ENCODE measurements around the gene PRR23E. TPM values are rescaled to one million over a fixed set of nuclear protein-coding genes. Genes with fewer than 3 reads are reported as not detected.

Gene PRR23E
- total RNA-seq, 1 experiment from 2014 or later: not detected

- intact Hi-C loops (cut with micrococcal nuclease; ENCODE audit: unreplicated experiment): no loop called here
- no TSS peak for BruUV-seq (replicated peaks)
- ChIA-PET POLR2A (no interaction called here), CTCF (no interaction called here)
- no peak for ATAC-seq
- no peak overlapping the region for H3K4me3 ChIP-seq (ENCODE audit: low read depth in 2 of 2, low read length in 2 of 2)
- H3K4me1 ChIP-seq (ENCODE audit: control insufficient read depth, insufficient read depth, low read length): no peaks in the 10 kb centered on the region
- no peaks in the 10 kb centered on the region for H3K36me3 ChIP-seq (ENCODE audit: control insufficient read depth, insufficient read depth, low read length)
- peaks cover 10% of the 10 kb centered on the region for H3K27me3 ChIP-seq (ENCODE audit: control insufficient read depth, insufficient read depth, low read length)
- no peak for DNase-seq (ENCODE audit: low read depth, low spot score)
- no peak for TF ChIP-seq TCF7L2 (IDR thresholded peaks at IDR 0.05; ENCODE audit: low read depth, low read length)
- TF ChIP-seq POLR2AphosphoS5 (IDR thresholded peaks at IDR 0.05; ENCODE audit: low read depth, low read length): no peak
- no peak for TF ChIP-seq SIN3A (IDR thresholded peaks at IDR 0.05; ENCODE audit: borderline replicate concordance, insufficient read depth, low read depth, low read length)
- TF ChIP-seq REST (IDR thresholded peaks at IDR 0.05; ENCODE audit: insufficient read depth in 1 of 2, low read depth in 2 of 2, low read length in 1 of 2): no peak
- no peak for TF ChIP-seq CTCF (IDR thresholded peaks at IDR 0.05)
- H3K27ac ChIP-seq (ENCODE audit: low read length): no peak overlapping the region
- in situ Hi-C loops (cut with HindIII; ENCODE audit: low pct_unique_long_range_greater_than_20kb, low sequenced_read_pairs): no loop called here
- H3K9me3 ChIP-seq (ENCODE audit: control insufficient read depth, insufficient read depth, low read depth, low read length): no peaks in the 10 kb centered on the region
Measured at GRCh38 chr3:127150513-127151250, 42.2 kb upstream of the PRR23E start.

- ATAC-seq (no peak), DNase-seq (ENCODE audit: low read depth, low spot score) (no peak)
- in situ Hi-C loops (cut with HindIII; ENCODE audit: low pct_unique_long_range_greater_than_20kb, low sequenced_read_pairs) (no loop called here), intact Hi-C loops (cut with micrococcal nuclease; ENCODE audit: unreplicated experiment) (no loop called here)
- H3K4me1 ChIP-seq (ENCODE audit: control insufficient read depth, insufficient read depth, low read length): no peaks in the 10 kb centered on the region
- no peaks in the 10 kb centered on the region for H3K36me3 ChIP-seq (ENCODE audit: control insufficient read depth, insufficient read depth, low read length)
- no TSS peak for BruUV-seq (replicated peaks)
- CTCF ChIA-PET: no interaction called here
- H3K9me3 ChIP-seq (ENCODE audit: control insufficient read depth, insufficient read depth, low read depth, low read length): no peaks in the 10 kb centered on the region
- no peak overlapping the region for H3K27ac ChIP-seq (ENCODE audit: low read length)
- H3K4me3 ChIP-seq (ENCODE audit: low read depth in 2 of 2, low read length in 2 of 2): no peak overlapping the region
- TF ChIP-seq REST (IDR thresholded peaks at IDR 0.05; ENCODE audit: insufficient read depth in 1 of 2, low read depth in 2 of 2, low read length in 1 of 2) (no peak), POLR2AphosphoS5 (IDR thresholded peaks at IDR 0.05; ENCODE audit: low read depth, low read length) (no peak), SIN3A (IDR thresholded peaks at IDR 0.05; ENCODE audit: borderline replicate concordance, insufficient read depth, low read depth, low read length) (no peak), CTCF (IDR thresholded peaks at IDR 0.05) (no peak)
- POLR2A ChIA-PET: no interaction called here
- peaks cover 10% of the 10 kb centered on the region for H3K27me3 ChIP-seq (ENCODE audit: control insufficient read depth, insufficient read depth, low read length)
Measured at GRCh38 chr3:127151251-127151564, 41.7 kb upstream of the PRR23E start.

All from Panc1 (cell line).